Measurements from ENCODE around the gene ARHGAP15.

ARHGAP15 gene

GRCh38 chr2:143169105-143169504 is 39.9 kb downstream of the ARHGAP15 start:
- no peak for DNase-seq (ENCODE audit: low read depth)

- no peak for DNase-seq (ENCODE audit: low read depth)
These were observed 42.6 kb downstream of the ARHGAP15 start for GRCh38 chr2:143171817-143172216.

- DNase-seq (ENCODE audit: low read depth), result no peak
These were observed 46.2 kb downstream of the ARHGAP15 start for GRCh38 chr2:143175438-143175837.

GRCh38 chr2:143176606-143177005 is 47.4 kb downstream of the ARHGAP15 start:
- no peak for DNase-seq (ENCODE audit: low read depth)

GRCh38 chr2:143177096-143177786 is 48.0 kb downstream of the ARHGAP15 start:
- DNase-seq (ENCODE audit: low read depth), result no peak

- DNase-seq (ENCODE audit: low read depth), result no peak
These were observed 52.3 kb downstream of the ARHGAP15 start for GRCh38 chr2:143181494-143181893.

- no peak for DNase-seq (ENCODE audit: low read depth)
These were observed 53.4 kb downstream of the ARHGAP15 start for GRCh38 chr2:143182649-143183048.

- no peak for DNase-seq (ENCODE audit: low read depth)
These were observed 54.7 kb downstream of the ARHGAP15 start for GRCh38 chr2:143183804-143184463.

GRCh38 chr2:143186876-143187275 is 57.7 kb downstream of the ARHGAP15 start:
- no peak for DNase-seq (ENCODE audit: low read depth)

- no peak for DNase-seq (ENCODE audit: low read depth)
These were observed 61.2 kb downstream of the ARHGAP15 start for GRCh38 chr2:143190431-143190830.

GRCh38 chr2:143192106-143192505 is 62.9 kb downstream of the ARHGAP15 start:
- no peak for DNase-seq (ENCODE audit: low read depth)

- DNase-seq (ENCODE audit: low read depth), result no peak
These were observed 63.5 kb downstream of the ARHGAP15 start for GRCh38 chr2:143192716-143193115.

GRCh38 chr2:143193121-143193520 is 63.9 kb downstream of the ARHGAP15 start:
- DNase-seq (ENCODE audit: low read depth), result no peak

- DNase-seq (ENCODE audit: low read depth), result no peak
These were observed 66.3 kb downstream of the ARHGAP15 start for GRCh38 chr2:143195511-143195910.

- DNase-seq (ENCODE audit: low read depth), result no peak
These were observed 74.8 kb downstream of the ARHGAP15 start for GRCh38 chr2:143204062-143204461.

- no peak for DNase-seq (ENCODE audit: low read depth)
These were observed 76.0 kb downstream of the ARHGAP15 start for GRCh38 chr2:143205106-143205764.

- no peak for DNase-seq (ENCODE audit: low read depth)
These were observed 80.6 kb downstream of the ARHGAP15 start for GRCh38 chr2:143209570-143210445.

GRCh38 chr2:143210446-143210819 is 81.2 kb downstream of the ARHGAP15 start:
- no peak for DNase-seq (ENCODE audit: low read depth)

- no peak for DNase-seq (ENCODE audit: low read depth)
These were observed 88.4 kb downstream of the ARHGAP15 start for GRCh38 chr2:143217512-143218115.

- DNase-seq (ENCODE audit: low read depth), result no peak
These were observed 89.4 kb downstream of the ARHGAP15 start for GRCh38 chr2:143218621-143219020.

GRCh38 chr2:143219266-143219665 is 90.0 kb downstream of the ARHGAP15 start:
- no peak for DNase-seq (ENCODE audit: low read depth)

GRCh38 chr2:143223556-143223955 is 94.3 kb downstream of the ARHGAP15 start:
- DNase-seq (ENCODE audit: low read depth), result no peak

Measured in stimulated activated CD4-positive, alpha-beta T cell treated with anti-CD3 and anti-CD28 coated beads, Interleukin-2, amount 100 ng/mL, for 4 hours (primary cell).